Measurements from ENCODE around the gene COL4A3.
"Not testable (repeated sequence)": the region's sequence is repeated elsewhere in the genome, so short reads cannot be mapped to it uniquely, and the experiment has no call there.

Gene COL4A3

DNA sequence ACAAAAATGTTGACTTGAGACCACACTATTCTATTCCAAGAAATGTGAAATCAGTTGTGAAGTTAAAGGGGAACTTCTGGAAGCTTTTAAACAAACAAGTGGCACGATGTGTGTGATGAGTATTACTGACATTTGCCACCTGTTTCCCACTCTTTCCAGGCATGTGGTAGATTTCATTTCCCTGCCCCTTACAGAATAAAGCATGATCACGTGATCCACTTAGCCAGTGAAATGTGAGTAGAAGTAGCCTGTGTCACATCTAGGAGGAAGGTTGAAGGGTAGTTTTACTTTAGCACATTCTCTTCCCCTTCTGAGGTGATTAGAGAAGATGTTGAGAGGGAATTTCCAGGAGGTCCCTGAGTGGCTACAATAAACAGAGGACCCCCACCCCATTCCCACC, 4.3 kb upstream of the COL4A3 start:
- DNase-seq (ENCODE audit: low spot score) = no peak

DNA sequence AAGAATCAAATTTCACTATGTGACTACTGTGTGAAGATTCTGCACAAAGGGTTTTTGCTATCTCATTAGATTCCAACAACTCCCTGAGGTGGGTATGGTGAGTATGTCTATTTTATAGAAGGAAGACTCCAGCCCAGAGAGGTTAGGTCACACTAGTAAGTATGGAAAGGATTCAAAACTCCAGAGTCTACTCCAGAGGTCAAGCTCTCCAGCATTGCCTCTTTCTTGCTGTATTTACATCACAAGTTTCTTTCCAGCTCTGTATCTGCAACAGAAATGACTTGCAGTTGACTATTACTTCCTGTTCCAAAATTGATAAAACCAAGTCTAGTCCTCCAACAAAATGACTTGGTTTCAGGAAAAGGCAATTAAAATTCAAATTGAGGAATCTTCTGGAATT, 2.5 kb upstream of the COL4A3 start:
- DNase-seq (ENCODE audit: low spot score) = no peak

DNA sequence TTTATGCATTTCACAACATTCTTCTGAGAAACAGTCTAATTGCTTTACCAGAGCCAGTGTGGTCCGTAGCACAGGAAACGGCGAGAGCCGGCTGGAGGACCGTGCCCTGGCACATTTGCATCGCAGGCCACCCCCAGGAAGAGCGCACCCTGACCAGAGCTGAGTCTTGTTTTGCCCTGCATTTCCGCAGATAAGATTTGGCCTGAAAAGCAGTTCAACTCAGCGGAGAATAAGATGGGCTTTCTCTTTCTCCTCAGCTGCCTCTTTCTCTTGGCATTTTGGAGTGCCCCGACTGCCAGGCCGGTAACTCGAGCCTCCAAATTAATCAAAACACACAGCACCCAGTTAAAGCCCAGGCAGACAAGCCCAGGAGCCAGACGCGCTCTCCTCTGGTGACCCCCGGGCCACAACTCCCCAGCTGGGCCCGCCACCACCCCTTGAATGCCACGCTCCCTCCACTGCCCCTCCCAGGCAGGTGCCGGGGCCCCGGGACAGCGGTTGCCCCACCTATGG, 883 bp upstream of the COL4A3 start:
- DNase-seq (ENCODE audit: low spot score) = peak; percentile 11

DNA sequence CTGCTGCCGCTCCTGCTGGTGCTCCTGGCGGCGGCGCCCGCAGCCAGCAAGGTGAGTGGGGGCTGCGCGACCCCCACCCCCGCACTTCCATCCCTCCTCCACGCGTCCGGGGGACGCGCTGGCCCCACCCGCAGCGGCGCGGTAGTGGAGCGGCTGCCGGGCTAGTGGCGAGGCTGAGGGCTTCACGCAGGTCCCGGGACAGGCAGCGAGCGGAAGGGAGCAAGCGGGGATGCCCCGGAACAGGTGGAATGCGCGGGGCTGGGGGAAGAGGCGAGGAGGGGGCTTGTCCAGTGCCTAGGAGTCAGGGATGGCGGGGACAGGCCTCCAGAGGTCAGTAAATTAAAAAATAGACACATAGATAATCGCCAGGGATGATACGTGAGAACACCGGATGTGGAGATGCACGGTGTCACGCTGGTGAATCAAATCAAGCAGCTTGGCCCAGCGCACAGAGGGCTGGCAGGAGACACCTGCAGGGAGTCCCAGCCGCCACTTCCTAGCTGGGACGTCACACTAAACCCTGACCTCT, 403 bp downstream of the COL4A3 start:
- DNase-seq (ENCODE audit: low spot score) = peak; percentile 11

DNA sequence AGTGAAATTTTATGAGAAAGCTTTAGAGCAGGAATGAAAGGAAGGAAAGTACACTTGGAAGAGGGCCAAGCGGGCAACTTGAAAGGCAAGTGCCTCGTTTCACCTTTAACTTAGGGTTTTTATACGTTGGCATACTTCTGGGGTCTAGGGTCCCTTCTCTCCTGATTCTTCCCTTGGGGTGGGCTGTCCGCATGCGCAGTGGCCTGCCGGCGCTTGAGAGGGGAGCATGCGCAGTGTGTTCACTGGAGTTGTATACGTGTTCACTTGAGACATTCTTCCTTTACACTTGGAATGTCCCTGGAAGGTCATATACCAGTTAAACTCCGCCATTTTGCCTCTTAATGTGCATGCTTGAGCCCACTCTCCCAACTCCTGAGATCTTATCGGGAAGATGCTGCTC, 7.4 kb downstream of the COL4A3 start:
- DNase-seq (ENCODE audit: low spot score) = not testable (repeated sequence)

DNA sequence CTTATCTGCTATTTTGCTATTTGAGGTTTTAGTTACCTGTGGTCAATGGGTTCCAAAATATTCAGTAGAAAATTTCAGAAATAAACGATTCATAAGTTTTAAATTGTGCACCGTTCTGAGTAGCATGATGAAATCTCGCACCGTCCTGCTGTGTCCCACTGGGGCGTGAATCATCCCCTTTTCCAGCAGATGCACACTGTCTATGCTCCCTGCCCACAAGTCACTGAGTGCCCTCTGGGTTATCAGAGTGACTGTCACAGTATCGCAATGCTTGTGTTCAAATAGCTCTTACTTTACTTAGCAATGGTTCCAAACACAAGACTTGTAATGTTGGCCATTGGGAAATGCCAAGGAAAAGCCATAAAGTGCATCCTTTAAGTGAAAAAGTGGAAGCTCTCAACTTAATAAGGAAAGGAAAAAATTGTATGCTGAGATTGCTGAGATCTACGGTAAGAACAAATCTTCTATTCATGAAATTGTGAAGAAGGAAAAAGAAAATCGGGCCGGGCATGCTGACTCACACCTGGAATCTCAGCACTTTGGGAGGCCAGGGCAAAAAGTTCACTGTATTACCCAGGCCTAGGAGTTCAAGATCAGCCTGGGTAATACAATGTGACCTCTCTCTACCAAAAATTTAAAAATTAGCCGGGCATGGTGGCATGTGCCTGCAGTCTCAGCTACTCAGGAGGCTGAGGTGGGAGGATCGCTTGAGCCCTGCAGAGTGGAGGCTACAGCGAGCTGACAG, 13.3 kb downstream of the COL4A3 start:
- no peak for DNase-seq (ENCODE audit: low spot score)

DNA sequence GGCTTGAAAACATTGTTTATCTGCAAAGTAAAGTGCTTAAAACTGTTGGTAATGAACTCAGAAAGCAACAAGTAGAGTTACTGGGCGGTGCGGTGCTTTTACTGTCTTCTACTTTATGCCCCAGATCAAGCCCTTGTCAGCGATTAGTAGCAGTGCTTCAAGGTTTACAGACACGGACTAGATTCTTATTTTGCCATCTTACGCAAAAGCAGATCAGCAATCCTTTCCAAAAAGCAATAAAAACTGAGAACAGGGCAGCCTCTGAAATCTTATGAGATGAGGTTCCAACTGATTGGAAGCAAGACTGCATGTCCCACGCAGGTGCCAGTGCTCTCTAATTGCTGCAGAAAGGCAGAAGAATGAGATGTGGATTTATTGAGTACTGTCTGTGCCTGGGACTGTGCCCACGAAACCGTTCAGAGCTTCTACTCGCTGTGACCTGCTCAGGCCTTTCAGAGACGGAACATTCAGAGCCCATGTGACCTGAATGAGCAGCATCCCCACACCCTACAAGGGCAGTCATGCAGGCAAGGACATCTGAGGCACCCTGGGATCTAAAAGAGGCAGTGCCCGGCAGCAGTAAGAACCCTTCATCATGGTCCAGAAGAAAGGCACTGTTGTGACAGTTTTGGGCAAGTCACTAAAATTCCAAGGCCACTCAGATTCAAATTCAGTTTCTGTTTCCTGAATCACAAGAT, 15.7 kb downstream of the COL4A3 start:
- no peak for DNase-seq (ENCODE audit: low spot score)

DNA sequence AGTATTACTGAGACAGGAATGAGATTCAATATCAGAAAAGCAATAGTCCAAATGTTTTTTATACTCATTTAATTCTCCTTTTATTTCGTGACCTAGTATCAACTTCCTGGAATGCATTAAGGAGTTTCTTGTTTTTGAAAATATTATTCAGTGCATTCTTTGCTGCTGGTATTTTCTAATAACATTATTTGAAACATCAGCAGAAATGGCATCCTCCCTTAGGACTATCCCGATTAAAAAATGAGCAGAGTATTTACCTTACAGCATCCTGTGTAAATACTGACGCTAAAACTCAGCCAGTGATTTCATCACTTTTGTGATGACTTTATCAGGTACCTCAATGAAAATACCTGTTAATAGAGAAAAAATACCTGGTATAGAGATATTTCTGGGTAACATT, 16.3 kb downstream of the COL4A3 start:
- DNase-seq (ENCODE audit: low spot score) = no peak

DNA sequence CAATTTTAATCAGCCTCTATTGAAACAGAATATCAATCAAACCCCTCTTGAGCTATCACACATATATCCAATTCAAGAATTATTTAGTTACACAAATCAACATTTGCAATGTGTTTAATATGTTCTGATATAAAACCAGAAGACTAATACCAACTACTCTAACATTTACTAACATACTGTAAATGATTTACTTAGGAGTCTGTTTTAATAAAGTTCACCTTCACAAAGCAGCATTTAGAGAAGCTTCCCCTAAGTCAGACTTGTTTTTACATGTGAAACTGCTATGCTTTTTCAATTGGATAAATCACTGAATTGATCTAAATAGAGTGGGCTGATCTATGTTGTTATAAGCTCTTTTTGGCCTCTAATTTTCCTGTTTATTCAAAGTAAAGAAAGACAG, 18.3 kb downstream of the COL4A3 start:
- DNase-seq (ENCODE audit: low spot score) = no peak

DNA sequence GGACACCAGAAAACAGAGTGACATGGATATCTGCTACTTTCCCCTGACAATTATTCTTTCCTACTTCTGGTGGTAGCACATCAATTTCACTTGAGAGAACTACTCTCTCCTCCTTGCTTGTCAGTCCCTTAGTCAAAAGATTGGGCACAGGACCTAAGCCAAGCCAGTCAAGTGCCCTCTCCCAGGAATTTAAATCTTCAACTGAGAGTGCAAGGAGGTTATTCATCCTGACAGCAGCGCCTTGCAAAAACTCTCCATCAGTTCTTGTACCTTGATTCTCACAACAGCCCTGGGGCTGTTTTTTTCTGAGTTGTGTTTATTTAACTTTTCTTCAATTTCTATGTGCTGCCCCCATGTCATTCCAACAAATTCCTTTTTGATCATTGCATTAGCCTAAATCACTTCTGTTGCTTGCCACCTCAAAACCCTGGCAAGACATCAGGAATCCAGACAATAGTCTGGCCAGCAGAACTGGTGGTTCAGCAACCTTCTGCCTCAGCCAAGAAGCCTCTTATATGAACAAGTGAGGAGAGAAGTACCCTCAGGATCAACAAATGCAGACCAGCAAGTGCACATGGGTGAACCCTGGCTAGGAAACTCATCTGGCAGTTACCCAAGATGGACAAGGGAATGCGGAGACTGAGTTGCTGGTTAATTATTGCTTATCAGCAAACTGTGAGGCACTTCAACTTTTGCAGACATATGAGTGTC, 19.4 kb downstream of the COL4A3 start:
- no peak for DNase-seq (ENCODE audit: low spot score)

DNA sequence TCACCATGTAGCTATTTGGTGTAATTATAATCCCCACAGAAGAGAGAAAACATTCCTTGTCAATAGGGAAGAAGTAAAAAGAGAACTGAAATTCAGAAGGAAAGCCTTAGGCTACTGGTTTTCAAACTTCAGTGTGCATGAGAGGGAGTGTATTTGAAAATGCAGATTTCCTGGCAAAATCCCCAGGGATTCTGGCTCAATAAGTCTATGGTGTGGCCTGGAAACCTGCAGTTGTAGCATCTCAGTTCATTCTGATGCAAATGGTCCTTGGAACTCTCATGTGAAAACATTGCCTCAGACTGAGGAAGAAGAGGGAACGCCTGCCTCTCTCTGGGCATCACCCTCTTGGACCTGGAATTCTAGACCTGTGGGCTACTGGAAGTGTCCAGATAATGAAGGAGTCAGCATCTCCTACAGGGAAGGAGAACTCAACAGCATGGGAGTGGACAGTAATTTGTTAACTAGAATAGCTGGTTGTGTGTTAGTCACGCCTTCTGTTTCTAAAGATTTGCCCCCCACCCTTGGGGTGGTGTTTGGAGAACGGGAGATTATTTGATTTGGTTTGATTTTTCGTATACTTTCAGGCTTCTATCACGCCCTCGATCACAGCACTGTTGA, 21.3 kb downstream of the COL4A3 start:
- no peak for DNase-seq (ENCODE audit: low spot score)

DNA sequence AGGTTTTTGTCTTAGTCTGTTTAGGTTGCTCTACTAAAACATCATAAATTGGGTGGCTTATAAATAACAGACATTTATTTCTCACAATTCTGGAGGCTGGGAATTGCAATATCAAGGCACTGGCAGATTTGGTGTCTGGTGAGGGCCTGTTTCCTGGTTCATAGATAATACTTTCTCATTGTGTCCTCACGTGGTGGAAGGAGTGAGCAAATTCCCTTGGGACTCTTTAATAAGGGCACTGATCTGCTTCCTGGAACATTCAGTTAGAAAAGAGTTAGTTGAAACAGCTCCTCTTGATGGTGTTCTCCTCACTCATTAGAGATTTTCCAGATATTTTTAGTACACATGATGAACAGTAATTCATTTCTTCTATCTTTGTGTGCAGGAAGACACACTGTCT, 22.3 kb downstream of the COL4A3 start:
- DNase-seq (ENCODE audit: low spot score) = no peak

DNA sequence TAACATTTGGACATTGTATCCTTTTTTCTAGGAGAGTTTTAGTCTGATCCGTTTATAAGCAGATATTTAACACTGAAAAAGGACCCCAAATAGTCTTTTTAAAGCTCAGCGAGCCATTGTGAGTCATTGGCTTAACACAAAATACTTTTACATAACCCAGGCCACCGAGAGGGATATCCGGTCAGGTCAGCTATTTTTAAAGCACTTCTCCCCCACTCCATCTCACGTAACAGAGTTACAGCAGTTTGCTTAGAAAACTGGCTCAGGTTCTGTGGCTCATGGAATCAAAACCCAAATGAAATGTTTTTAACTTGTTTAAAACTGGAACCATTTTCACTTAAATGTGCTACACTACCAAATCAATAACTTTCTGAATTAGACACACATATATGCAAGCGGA, 23.9 kb downstream of the COL4A3 start:
- peak; percentile 22 for DNase-seq (ENCODE audit: low spot score)

DNA sequence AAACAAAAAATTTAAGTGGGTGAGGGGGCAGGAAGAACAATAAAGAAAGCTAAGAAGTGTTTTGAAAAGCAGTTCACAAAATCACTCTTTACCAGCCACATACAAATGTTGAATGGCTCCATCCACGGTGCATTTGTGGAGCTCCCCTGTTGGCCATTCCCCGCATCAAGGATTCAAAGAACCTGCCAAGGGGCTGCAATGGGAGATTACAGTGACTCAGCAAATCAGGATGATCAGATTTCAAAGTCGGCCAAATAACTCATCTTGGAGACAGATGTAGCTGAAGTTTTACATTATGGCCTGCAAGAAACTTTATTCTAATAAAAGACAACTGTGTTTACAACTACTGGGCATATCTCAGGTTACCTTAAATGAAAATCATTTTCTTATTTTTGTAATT, 26.9 kb downstream of the COL4A3 start:
- DNase-seq (ENCODE audit: low spot score) = no peak

DNA sequence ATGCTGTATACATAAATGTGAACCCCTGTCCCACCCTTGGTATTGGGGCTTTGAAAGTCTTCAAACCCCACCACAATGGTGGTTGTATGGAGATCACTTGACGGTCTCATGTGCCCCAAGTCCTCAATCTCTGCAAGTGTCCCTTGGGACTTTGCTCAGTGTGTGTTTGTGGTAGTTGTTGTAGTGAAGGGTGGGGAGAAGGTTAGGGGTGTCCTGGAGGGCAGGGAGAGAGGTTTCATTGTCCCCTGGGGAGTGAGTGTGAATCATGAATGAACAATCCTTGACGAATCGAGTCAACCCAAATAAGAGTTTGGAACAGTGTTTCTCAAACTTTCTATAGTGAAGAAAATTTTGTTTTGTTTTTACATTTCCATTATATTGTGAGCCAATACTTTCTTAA, 28.1 kb downstream of the COL4A3 start:
- no peak for DNase-seq (ENCODE audit: low spot score)

DNA sequence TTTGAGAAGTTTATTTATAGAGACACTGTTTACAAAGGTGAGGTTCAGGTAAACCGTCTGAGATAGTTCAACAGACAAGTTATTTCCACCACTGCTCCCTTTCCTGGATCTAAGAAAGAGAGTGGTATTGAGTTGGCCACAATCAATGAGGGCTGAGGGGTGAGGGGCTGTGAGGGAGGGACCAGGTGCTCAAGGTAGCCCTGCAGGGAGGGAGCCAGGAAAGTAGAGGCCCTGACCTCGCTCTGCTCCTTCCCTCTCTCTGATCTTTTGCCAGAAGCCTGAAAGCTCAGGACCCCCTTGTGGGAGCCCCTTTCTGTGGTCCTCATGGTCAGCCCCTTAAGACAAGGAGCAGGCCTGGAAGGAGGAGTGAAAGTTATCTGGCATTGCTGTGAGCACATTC, 29.8 kb downstream of the COL4A3 start:
- no peak for DNase-seq (ENCODE audit: low spot score)

DNA sequence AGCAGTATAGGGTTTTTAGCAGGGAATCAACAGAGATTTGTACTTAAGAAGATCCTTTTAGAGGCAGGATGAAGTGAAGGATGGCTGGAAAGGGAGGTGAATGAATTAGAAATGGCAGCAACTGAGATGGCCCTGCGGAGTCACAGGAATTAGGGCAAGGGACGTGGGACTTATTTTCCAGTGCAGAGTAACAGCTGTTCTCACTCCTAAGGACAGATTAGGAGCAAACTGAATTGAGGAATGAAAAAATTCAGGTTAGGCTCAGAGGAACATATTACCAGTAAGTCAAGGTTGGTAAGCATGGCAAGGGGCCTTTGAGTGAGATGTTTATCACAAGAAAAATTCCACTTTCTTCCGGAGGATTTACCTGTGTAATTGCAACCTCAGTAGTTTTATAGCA, 34.4 kb downstream of the COL4A3 start:
- no peak for DNase-seq (ENCODE audit: low spot score)

DNA sequence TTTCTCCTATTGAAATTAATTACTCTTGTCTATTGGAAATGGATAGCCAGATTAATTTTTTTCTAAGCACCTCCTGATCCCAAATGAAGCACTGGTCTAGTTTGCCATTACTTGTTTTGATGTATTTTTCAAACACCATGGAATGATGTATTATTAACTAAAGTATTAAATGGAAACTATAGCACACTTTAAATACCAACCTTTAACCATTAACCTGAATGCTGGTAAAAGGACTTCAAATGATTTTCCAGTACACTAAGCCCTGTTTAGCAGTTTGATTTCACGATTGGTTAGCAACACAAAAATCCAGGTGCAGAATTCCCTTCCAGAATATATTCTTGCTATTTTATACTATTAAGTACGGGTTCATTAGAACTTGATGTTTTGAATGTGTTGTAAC, 37.3 kb downstream of the COL4A3 start:
- no peak for DNase-seq (ENCODE audit: low spot score)

DNA sequence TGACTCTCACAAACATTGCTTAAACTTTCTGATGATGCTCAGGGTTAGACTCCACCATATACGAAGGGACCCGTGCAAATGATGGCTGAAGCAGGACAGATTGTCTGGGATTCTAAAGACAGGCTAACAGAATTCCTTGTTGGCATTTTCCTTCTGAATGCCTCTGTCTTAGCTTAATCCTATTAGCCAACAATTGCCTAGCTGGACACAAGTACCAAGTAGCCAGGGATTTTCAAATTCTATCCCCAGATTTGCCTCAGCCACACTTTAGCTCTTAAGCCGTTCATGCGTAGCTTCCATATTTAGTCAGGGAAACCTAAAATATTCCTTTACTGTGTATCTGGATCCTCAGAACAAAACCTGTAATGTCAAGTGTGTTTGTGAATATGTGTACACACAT, 40.0 kb downstream of the COL4A3 start:
- no peak for DNase-seq (ENCODE audit: low spot score)

DNA sequence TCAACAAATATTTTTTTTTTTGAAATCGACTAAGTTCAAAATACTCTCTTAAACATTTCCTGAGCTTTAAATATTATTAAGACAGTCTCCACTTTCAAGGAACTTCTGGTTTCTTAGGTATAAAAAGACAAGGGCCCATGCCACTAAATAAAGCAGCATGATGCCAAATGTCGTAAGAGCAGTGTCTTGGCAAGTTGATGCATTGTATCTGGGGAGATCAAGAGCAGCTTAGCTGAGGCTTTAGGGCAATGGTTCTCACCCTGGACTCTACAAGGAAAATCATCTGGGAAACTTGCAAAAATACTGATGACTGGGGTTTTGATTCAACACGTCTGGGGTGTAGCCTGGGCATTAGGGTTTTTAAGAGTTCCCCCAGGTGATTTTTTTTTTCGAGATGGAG, 41.3 kb downstream of the COL4A3 start:
- DNase-seq (ENCODE audit: low spot score) = no peak

DNA sequence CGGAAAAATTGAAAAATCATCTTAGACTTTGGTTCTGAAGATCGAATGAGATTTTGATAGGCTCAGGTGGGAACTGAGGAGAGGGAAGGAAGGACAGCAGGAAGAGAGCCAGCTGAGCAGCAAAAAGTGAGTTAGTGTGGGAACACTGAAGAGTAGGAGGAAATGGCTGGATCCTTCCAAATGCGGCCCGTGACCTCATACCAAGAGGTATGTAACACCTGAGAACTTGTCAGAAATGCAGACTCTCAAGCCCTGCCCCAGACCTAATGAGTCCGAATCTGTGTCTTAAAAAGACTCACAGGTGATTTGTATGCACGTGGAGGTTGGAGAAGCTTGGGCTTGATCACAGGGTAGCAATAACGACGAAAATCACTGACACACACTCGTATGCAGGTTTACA, 42.0 kb downstream of the COL4A3 start:
- DNase-seq (ENCODE audit: low spot score) = no peak

DNA sequence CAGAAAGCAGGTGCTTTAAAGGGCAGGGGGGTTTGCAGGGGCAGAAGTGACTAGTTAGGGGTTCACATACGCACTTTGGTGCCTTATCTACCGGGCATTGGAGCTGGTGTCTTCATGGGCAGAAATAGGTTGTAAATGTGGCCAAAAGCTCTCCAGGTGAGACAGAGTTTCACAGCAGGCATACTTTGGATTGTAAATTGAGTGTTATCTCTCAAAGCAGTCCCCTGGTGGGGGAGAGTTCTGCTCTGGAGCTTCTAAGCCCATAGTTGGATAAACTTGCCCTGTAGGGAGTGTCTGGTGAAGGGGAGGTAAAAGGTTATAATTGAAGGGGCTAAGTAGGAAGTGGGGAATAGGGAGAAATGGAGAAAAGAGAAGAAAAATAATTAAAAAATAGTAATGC, 43.1 kb downstream of the COL4A3 start:
- no peak for DNase-seq (ENCODE audit: low spot score)

Measured in hepatic stellate cell (primary cell).